Ishikawa (cell line): ENCODE measurements around the gene TAS2R30.

ENCODE experiments used
- CEBPB ChIP-seq: IDR thresholded peaks from 2 replicates; pipeline ENCODE4 v1.6.1; 2012
- CREB1 ChIP-seq: IDR thresholded peaks from 2 replicates; pipeline ENCODE4 v1.6.1; 2012; ENCODE audit warnings: low read depth
- EGR1 ChIP-seq: IDR thresholded peaks from 2 replicates; pipeline ENCODE4 v1.6.1; 2012
- EP300 ChIP-seq: IDR thresholded peaks from 2 replicates; pipeline ENCODE4 v1.6.1; 2012; ENCODE audit warnings: borderline replicate concordance
- FOXM1 ChIP-seq: IDR thresholded peaks from 2 replicates; pipeline ENCODE4 v1.6.1; 2012; ENCODE audit warnings: low read depth, borderline replicate concordance
- RAD21 ChIP-seq: IDR thresholded peaks from 2 replicates; pipeline ENCODE4 v1.6.1; 2012; ENCODE audit warnings: low read depth
- TAF1 ChIP-seq: IDR thresholded peaks from 2 replicates; pipeline ENCODE4 v1.6.1; 2012; ENCODE audit warnings: low read depth, mild to moderate bottlenecking
- TCF12 ChIP-seq: IDR thresholded peaks from 2 replicates; pipeline ENCODE4 v1.6.1; 2012; ENCODE audit warnings: low read depth
- YY1 ChIP-seq: IDR thresholded peaks from 2 replicates; pipeline ENCODE4 v1.6.1; 2012; ENCODE audit warnings: low read depth
- TF ChIP-seq, protein P1 (sequence below): IDR thresholded peaks from 2 replicates; pipeline ENCODE4 v1.6.1; 2012
- TF ChIP-seq, protein P2 (sequence below): IDR thresholded peaks from 2 replicates; pipeline ENCODE4 v1.6.1; 2012
- TF ChIP-seq, protein P3 (sequence below): IDR thresholded peaks from 2 replicates; pipeline ENCODE4 v1.6.1; 2012; ENCODE audit warnings: low read depth, mild to moderate bottlenecking

DNA sequence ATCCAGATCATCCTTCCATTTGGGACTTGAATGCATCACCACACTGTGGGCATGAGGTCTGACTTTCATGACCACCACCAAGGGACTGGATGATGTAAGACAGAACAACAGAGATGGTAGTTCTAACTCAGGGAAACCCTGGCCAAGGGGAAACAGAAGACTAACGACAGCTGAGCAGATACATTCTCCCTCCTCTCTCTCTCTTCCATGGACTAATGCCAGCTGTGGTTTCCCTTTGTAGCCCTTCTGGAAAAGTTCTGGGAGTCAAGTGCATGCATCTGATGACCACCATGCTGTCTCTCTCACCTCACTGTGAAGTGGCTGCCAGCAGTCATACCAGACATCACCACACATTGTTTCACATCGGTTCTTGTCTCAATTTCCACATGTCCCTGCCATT lies 3.4 kb downstream of the TAS2R30 start:
- TF ChIP-seq YY1 (no peak), CEBPB (no peak), EP300 (no peak), TAF1 (no peak), FOXM1 (no peak), TCF12 (no peak), EGR1 (no peak), CREB1 (no peak), RAD21 (no peak)
- TF ChIP-seq, protein P1, sequence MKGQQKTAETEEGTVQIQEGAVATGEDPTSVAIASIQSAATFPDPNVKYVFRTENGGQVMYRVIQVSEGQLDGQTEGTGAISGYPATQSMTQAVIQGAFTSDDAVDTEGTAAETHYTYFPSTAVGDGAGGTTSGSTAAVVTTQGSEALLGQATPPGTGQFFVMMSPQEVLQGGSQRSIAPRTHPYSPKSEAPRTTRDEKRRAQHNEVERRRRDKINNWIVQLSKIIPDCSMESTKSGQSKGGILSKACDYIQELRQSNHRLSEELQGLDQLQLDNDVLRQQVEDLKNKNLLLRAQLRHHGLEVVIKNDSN: no peak
- TF ChIP-seq, protein P2, sequence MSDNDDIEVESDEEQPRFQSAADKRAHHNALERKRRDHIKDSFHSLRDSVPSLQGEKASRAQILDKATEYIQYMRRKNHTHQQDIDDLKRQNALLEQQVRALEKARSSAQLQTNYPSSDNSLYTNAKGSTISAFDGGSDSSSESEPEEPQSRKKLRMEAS: no peak
- TF ChIP-seq, protein P3, sequence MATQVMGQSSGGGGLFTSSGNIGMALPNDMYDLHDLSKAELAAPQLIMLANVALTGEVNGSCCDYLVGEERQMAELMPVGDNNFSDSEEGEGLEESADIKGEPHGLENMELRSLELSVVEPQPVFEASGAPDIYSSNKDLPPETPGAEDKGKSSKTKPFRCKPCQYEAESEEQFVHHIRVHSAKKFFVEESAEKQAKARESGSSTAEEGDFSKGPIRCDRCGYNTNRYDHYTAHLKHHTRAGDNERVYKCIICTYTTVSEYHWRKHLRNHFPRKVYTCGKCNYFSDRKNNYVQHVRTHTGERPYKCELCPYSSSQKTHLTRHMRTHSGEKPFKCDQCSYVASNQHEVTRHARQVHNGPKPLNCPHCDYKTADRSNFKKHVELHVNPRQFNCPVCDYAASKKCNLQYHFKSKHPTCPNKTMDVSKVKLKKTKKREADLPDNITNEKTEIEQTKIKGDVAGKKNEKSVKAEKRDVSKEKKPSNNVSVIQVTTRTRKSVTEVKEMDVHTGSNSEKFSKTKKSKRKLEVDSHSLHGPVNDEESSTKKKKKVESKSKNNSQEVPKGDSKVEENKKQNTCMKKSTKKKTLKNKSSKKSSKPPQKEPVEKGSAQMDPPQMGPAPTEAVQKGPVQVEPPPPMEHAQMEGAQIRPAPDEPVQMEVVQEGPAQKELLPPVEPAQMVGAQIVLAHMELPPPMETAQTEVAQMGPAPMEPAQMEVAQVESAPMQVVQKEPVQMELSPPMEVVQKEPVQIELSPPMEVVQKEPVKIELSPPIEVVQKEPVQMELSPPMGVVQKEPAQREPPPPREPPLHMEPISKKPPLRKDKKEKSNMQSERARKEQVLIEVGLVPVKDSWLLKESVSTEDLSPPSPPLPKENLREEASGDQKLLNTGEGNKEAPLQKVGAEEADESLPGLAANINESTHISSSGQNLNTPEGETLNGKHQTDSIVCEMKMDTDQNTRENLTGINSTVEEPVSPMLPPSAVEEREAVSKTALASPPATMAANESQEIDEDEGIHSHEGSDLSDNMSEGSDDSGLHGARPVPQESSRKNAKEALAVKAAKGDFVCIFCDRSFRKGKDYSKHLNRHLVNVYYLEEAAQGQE: no peak
